ENCODE data around the gene PTGER1. TPM values are rescaled to one million over a fixed set of nuclear protein-coding genes. Genes with fewer than 3 reads are reported as not detected.

The PTGER1 gene
- total and polyA plus RNA-seq, 2 donors (not counting 1 experiment from before 2014, with no cell fraction given), result 2.3 to 9.7 TPM

DNA sequence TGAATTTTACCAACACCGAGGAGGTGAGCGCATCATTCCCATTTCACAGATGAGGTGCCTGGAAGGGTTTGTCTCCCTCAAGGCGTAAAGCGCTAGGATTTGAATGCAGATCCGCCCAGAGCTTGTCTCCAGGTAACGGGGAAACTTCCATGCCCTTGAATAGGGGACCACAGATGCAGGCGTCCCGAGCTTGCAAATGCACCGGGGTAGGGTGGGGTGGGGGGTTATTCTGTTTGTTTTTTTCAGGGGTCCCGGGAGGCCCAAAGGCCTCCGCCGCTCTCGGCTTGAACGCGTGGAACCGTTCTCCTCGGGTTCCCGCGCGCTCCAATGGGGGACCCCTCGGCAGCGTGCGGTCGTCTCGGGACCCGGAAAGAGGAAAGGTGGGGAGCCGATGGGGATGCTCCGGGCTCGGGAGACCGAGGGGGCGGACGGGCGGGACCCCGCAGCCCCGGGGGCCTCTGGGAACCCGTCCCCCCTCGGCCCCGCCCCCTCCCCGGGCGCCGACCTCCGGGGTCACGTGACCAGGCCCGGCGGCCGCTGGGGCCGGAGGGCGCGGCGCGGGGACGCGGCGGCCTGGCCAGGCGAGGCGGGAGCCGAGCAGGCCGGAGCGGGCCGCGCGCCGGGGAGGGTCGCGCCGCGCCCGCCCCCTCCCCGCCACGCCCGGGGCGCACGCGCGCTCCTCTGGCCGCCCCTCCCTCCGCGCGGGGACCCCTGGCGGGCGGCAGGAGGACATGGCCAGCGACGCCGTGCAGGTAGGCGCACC is 42.2 kb downstream of the PTGER1 start, which contains the start of gene PKN1:
Gene PKN1 (plus strand): TSS at position 516 of the 763 bp plus-strand sequence. CDS start 216 bp downstream, at position 732.
- H3K4me1 ChIP-seq (ENCODE audit: control insufficient read depth, extremely low read depth, insufficient read depth, low read length), result peaks cover 13% of the 10 kb centered on the region
- peak within 1 kb of the TSS; percentile 31 for H2AFZ ChIP-seq (ENCODE audit: low read length)
- peak within 1 kb of the TSS; percentile 65 to 79 (median 77) for H3K4me3 ChIP-seq (replicated peaks in 1 of 4; ENCODE audit: control extremely low read depth in 1 of 4, insufficient read depth in 1 of 4, low read depth in 3 of 4, low read length in 4 of 4)
- H3K9ac ChIP-seq (ENCODE audit: insufficient read depth, low read length), result peak within 1 kb of the TSS; percentile 67
- peak within 1 kb of the TSS; percentile 32 for H3K27ac ChIP-seq (ENCODE audit: insufficient read depth, low read length)
- H3K27me3 ChIP-seq (ENCODE audit: control insufficient read depth, insufficient read depth, low read length), result no peaks in the 10 kb centered on the region
- no peaks in the 10 kb centered on the region for H4K20me1 ChIP-seq (ENCODE audit: control insufficient read depth, extremely low read depth, insufficient read depth, low read length)
- TF ChIP-seq, protein P1, sequence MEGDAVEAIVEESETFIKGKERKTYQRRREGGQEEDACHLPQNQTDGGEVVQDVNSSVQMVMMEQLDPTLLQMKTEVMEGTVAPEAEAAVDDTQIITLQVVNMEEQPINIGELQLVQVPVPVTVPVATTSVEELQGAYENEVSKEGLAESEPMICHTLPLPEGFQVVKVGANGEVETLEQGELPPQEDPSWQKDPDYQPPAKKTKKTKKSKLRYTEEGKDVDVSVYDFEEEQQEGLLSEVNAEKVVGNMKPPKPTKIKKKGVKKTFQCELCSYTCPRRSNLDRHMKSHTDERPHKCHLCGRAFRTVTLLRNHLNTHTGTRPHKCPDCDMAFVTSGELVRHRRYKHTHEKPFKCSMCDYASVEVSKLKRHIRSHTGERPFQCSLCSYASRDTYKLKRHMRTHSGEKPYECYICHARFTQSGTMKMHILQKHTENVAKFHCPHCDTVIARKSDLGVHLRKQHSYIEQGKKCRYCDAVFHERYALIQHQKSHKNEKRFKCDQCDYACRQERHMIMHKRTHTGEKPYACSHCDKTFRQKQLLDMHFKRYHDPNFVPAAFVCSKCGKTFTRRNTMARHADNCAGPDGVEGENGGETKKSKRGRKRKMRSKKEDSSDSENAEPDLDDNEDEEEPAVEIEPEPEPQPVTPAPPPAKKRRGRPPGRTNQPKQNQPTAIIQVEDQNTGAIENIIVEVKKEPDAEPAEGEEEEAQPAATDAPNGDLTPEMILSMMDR (conservative IDR thresholded peaks at IDR 0.05 in 1 of 2, IDR thresholded peaks at IDR 0.05 in 1 of 2; ENCODE audit: low read depth in 1 of 2, low read length in 2 of 2), result no peak
- TF ChIP-seq EZH2 (IDR thresholded peaks at IDR 0.05; ENCODE audit: low read length, missing control alignments), result no peak
- H3K4me2 ChIP-seq (ENCODE audit: extremely low read depth, insufficient read depth, low read length), result peak within 1 kb of the TSS; percentile 84
- DNase-seq (ENCODE audit: low read depth in 2 of 2), result peak in 1 of 2 donors; percentile 36
- H3K79me2 ChIP-seq (ENCODE audit: control insufficient read depth, insufficient read depth, low read length), result peaks cover 24% of the 10 kb centered on the region
- H3K9me3 ChIP-seq (ENCODE audit: control insufficient read depth, insufficient read depth, low read depth, low read length), result no peaks in the 10 kb centered on the region
- H3K36me3 ChIP-seq (ENCODE audit: control insufficient read depth, insufficient read depth, low read length), result peaks cover 1% of the 10 kb centered on the region

DNA sequence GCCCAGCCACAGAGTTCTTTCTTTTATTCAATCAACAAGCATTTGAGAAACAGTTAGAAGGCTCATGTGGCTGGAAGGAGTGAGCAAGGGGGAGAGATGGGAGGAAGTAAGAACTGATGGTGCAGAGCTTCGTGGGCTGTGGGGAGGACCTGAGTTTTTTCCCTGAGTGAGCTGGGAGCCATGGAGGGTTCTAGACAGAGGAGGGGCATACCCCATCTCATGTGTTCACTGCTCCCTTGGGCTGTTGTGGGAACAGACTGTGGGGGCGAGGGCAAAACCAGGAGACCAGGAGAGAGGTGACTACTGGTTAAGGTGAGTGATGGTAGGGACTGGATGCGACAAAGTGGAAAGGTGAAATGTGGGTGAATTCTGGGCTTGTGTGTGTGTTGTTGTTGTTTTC is 44.4 kb downstream of the PTGER1 start:
- Histone ChIP-seq H3K27me3 (ENCODE audit: control insufficient read depth, insufficient read depth, low read length) (no peaks in the 10 kb centered on the region), H3K9me3 (ENCODE audit: control insufficient read depth, insufficient read depth, low read depth, low read length) (no peaks in the 10 kb centered on the region), H4K20me1 (ENCODE audit: control insufficient read depth, extremely low read depth, insufficient read depth, low read length) (no peaks in the 10 kb centered on the region), H3K79me2 (ENCODE audit: control insufficient read depth, insufficient read depth, low read length) (peaks cover 18% of the 10 kb centered on the region), H3K4me2 (ENCODE audit: extremely low read depth, insufficient read depth, low read length) (no peak overlapping the region), H2AFZ (ENCODE audit: low read length) (no peak overlapping the region), H3K4me3 (replicated peaks in 1 of 4; ENCODE audit: control extremely low read depth in 1 of 4, insufficient read depth in 1 of 4, low read depth in 3 of 4, low read length in 4 of 4) (no peak overlapping the region), H3K9ac (ENCODE audit: insufficient read depth, low read length) (no peak overlapping the region), H3K36me3 (ENCODE audit: control insufficient read depth, insufficient read depth, low read length) (no peaks in the 10 kb centered on the region), H3K4me1 (ENCODE audit: control insufficient read depth, extremely low read depth, insufficient read depth, low read length) (peaks cover 13% of the 10 kb centered on the region), H3K27ac (ENCODE audit: insufficient read depth, low read length) (no peak overlapping the region)
- TF ChIP-seq EZH2 (IDR thresholded peaks at IDR 0.05; ENCODE audit: low read length, missing control alignments), result no peak
- TF ChIP-seq, protein P1 (conservative IDR thresholded peaks at IDR 0.05 in 1 of 2, IDR thresholded peaks at IDR 0.05 in 1 of 2; ENCODE audit: low read depth in 1 of 2, low read length in 2 of 2), result no peak
- DNase-seq (ENCODE audit: low read depth in 2 of 2), result no peak

DNA sequence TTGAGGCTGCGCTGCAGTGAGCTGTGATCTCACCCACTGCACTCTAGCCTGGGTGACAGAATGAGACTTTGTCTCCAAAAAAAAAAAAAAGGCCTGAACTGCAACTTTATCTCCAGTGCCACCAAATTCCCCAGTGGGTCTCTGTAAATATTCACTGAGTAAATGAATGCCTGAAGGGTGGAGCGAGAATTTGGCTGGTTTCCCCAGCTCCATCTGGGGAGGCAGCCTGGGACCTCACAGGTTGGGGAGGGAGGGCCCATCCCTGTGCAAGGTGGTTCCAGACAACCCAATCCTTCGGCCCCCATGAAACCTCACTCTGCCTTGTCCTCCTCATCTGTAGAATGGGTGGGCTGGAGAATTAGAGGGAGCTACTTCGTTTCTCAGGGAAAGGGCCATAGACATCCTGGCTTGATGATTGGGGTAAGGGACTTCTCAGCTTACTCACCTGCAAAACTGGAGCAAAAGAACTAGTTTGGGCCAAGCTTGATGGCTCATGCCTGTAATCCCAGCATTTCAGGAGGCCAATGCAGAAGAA is 46.2 kb downstream of the PTGER1 start:
- peaks cover 6% of the 10 kb centered on the region for H3K79me2 ChIP-seq (ENCODE audit: control insufficient read depth, insufficient read depth, low read length)
- H3K4me3 ChIP-seq (replicated peaks in 1 of 4; ENCODE audit: control extremely low read depth in 1 of 4, insufficient read depth in 1 of 4, low read depth in 3 of 4, low read length in 4 of 4), result no peak overlapping the region
- H3K27me3 ChIP-seq (ENCODE audit: control insufficient read depth, insufficient read depth, low read length), result no peaks in the 10 kb centered on the region
- no peak overlapping the region for H3K4me2 ChIP-seq (ENCODE audit: extremely low read depth, insufficient read depth, low read length)
- DNase-seq (ENCODE audit: low read depth in 2 of 2), result no peak
- H3K27ac ChIP-seq (ENCODE audit: insufficient read depth, low read length), result no peak overlapping the region
- no peaks in the 10 kb centered on the region for H3K36me3 ChIP-seq (ENCODE audit: control insufficient read depth, insufficient read depth, low read length)
- H4K20me1 ChIP-seq (ENCODE audit: control insufficient read depth, extremely low read depth, insufficient read depth, low read length), result no peaks in the 10 kb centered on the region
- TF ChIP-seq, protein P1 (conservative IDR thresholded peaks at IDR 0.05 in 1 of 2, IDR thresholded peaks at IDR 0.05 in 1 of 2; ENCODE audit: low read depth in 1 of 2, low read length in 2 of 2), result no peak
- no peak for TF ChIP-seq EZH2 (IDR thresholded peaks at IDR 0.05; ENCODE audit: low read length, missing control alignments)
- H3K4me1 ChIP-seq (ENCODE audit: control insufficient read depth, extremely low read depth, insufficient read depth, low read length), result peaks cover 2% of the 10 kb centered on the region
- H3K9me3 ChIP-seq (ENCODE audit: control insufficient read depth, insufficient read depth, low read depth, low read length), result no peaks in the 10 kb centered on the region
- no peak overlapping the region for H3K9ac ChIP-seq (ENCODE audit: insufficient read depth, low read length)
- H2AFZ ChIP-seq (ENCODE audit: low read length), result no peak overlapping the region
